Activated CD4-positive, CD25-positive, alpha-beta regulatory T cell (primary cell): Measurements from ENCODE around the gene SLF2.
"Not testable (repeated sequence)": the region's sequence is repeated elsewhere in the genome, so short reads cannot be mapped to it uniquely, and the experiment has no call there.

Source experiments
- DNase-seq, 4 experiments: peaks; one replicate each; lab custom pipeline; 2025; lab: John Stamatoyannopoulos, UW

Gene SLF2

DNA sequence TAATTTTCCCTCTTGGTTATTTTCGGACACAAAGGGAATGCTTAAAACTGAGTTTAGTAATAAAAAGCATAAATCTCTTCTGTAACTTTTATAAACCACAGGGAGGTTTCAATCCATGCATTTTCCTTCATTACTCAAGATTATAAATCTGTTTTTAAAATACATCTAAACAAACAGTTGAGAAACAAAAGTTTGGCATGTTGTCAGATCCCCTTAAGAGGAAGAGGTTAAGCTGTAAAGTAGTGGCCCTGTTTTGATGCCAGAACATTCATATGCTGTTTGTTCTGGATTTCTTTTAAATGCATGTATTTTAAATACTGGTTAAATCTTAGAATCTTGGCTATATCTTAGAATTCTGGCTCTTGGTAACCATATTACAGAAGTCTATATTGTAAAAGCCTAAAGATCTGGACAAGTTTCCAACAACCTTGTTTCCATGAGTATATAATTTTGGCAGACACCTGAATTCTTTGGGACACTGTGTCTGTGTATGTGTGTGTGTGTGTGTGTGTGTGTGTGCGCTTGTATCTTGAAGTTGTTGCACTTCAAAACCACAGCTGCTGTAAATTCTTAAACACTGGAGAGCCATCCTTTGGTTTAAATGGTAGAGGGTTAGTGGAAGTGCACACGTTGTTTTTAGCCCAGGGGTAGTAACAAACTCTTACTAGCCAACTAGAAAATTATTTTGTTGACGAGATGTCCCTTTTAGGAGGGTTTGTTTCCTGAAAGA, 49.8 kb downstream of the SLF2 start:
- no peak for DNase-seq

DNA sequence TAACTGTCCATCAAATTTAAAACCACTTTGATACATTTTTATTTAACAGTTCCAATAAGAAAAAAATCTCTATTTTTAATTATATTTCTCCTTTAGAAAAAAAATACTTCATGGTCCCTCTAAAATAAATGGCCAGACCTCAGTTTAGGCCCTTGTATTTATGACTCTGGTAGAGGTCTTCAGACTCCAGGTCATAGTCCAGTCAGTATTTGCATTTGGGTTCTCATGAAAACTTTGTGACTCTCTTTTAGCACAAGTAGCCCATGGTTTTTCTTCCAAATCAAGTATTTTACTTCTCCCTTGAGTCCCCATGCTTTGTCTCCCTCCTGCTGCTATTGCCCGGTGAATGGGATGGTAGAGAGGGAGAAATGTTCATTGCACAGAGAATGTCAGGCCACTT, 51.1 kb downstream of the SLF2 start:
- DNase-seq, result no peak

DNA sequence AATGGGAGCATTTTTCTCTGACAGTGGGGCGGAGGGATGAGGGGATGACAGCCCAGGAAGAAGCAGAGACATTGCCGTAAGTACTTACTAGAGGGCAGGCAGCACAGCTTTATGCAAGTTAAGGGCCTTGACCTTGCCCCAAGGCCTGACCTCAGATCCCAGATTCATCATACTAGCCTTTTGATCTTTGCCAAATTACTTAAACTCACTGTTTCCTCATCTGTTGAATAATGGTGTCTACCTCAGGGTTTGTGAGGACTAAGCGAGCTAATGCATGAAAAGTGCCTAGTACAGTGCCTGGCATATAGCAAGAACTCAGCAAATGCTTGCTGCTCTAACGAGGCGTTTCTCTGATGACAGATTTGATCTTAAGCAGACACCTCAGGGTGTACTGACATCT, 53.1 kb downstream of the SLF2 start:
- DNase-seq, result no peak

DNA sequence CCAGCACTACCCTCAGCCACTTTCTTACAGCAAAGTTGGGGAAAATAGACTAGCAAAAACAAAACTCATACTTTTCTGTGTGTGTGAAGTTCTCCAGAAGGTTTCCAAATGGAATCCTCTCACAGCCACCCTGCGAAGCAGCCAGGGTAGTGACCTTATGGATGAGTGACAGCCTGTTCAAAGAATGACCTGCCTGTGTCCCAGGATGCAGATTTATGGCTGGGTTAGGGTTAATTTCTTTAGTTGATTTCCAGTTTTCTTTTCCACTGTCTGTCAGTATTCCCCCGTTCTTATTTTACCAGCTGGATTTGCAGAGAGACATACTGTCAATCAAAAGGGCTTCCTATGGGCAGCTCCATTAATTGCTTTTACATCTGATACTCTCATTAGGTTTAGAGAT, 54.1 kb downstream of the SLF2 start:
- DNase-seq, result no peak

DNA sequence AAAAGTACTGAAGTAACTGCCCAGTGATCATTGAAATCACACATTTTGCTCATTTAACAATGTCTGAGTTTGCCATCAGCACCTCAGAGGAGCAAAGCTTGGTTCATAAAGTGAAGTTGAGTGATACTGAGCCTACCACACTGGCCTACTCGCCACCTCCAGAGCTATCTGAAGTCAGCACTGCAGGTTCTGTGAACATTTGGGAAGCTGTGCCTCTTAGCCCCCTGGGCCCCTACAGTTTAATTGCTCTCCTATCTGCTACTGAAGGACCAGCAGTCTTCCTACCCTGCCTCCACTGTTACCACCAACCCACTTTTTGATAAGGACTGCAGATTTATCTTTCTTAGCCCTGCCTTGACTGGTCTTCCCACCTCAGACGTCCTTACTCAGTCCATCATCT, 54.6 kb downstream of the SLF2 start:
- DNase-seq, result no peak

DNA sequence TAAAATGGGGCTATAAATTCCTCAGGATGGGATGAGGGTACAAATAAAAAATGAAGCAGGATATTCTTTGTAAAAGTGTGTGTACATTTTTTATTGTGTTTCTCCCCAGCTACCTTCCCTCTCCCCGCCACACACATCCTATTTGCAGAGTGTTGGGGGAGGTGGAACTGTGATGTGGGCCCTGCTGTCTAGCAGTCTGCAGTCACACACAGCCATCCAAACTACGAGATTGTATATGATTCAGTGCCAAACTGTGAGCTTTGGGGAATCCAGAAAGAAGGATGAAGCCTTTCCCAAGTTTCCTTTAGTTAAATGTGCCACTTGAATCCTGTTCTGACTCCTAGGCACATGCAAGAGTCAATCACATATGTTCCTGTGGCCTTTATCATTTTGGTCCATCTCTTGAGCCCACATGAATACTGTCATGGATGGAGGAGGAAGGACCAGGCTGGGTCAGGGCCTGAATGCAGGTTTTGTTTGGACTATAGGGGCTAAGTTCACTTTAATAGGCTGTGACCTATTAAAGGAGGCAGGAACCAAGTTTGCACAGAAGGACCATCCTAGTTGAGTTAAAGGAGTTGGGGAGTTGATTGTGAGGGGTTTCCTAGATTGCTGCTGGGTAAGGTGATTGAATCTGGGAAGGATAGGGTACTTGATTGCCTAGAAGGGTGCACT, 55.4 kb downstream of the SLF2 start:
- no peak for DNase-seq

DNA sequence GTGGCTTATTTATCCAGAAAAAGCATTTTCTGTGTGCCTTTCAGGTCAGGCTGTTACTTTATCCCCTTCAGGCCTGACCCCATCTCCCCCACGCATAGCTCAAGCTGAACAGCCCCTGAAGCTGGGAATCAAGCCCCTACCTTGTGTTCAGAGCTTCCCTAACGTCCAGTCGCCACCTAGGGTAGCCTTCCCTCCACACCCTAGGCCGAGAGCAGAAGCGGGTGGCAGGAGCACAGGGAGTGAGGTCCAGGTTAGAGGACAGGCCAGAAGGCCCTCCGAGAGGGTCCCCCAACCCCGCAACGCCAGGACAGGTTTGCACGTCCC, 56.1 kb downstream of the SLF2 start:
- no peak for DNase-seq

DNA sequence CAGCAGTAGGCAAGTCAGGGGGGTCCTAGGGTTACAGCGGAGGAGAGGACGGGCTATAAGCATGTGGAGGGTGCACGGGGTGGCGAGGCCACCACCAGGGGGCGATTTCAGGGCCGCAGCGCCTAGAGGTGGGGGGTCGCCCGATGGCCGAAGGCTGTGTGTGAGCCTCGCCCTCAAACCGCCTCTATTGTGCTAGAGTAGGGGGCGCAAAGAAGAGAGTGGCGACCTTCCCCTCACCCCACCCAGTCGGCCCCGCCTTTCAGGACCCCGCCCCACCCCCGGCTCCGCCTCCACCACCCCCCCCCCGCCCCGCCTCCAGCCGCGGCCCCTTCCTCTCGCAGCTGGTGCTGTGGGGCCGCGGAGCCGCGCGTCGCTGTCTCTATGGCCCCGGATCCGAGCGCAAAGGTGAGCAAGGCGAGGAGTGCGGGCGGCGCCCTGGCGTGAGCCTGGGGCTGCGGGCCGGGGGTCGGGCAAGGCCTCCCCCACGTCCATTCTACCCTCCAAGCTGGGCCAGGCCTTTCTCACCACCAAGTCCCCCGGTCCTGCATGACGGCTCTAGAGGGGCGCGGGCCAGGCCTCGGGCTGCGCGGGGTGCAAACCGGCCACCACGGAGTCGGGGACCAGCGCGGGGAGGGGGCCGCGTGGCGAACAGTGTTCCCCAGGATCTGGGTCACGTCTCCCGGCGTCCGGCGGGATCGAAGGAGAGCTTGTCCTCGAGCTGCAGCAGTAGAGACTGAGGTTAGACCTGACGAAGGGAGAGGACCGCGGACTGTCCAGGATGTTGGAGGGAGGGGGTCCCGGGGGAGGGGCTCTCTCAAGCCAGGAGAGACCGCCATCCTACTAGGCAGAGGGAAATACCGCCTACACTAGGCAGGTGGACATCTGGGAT, 56.7 kb downstream of the SLF2 start, which contains the start of gene SEMA4G:
TSS of gene SEMA4G (plus strand) at position 318 of the 889 bp plus-strand sequence. CDS start 3,409 bp downstream, outside the sequence.
- peak in 3 of 4 experiments; percentile 11 to 13 (median 11) for DNase-seq

DNA sequence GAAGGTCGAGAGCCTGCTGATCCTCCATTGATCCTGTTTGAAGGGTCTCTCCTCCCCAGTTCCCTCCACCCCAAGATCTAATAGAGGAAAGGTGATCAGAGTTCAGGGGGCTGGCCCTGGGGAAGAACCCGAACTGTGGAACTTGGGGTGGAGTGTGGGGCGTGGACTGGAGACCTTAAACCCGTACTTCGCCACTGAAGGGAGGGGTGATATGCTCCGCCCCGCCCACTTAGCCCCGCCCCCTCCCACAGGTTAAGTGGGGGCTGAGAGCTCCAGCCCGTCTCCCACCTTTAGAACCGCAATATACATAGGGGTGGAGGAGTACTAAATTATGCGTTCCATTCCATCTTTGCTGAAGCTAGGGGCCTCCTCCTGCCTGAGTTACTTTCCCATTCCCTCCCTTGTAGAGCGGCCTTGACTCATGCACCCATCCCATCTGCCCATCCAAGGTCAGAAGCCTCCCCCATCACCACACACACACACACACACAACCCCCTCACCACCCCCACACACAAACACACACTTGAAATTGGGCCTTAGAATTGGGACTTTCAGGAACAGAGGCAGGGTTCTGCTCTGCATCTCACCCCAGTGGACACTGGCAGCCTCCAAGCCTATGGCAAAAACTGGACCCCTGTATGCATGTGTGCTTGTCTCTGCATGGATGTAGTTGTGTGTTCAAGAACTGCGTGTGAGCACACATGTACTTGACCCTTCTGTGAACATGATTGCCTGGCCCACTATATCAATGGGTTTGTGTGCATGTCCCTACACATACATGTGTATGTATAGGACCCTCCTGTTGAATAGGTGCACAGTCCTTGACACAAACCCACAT, 57.5 kb downstream of the SLF2 start:
- no peak for DNase-seq

DNA sequence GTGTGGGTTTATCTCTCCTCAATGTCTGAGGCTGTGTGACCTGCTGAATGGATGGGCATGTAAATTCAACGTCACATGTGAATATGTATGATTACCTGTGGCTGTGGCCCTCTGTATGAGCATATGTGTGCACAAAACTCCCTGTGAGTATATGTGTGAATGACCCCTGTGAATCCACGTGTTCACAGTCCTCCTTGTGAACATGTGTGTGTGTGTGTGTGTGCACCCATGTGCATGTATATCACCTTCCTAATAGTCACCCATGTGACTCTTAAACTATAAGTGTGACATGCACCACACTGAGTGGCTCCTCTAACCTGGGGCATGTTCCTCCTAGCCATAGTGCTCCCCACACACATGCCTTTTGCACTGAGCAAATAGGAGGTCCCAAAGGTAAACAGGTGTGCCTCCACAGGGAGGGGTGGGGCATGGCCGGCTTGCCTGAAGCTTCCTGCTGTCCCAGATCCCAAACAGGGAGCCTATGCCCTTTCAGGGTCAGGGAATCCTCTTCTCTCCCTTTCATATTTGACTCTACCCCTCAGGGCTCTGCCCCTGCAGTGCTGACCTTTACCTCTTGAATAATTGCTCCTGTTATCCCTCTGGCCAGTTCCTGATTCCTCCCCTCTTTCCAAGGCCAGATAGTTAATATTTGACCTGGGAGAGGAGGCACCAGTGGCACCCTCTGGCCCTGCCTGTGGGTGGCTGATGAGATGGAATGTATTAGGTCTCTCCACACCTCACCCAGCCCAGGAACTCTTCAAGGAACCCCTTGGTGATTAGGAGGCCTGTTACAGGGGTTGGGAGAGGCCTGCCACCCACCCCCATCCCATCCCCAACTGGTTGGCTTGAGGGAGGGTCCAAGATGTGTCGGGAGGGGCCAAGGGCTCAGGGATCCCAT, 58.4 kb downstream of the SLF2 start:
- no peak for DNase-seq

DNA sequence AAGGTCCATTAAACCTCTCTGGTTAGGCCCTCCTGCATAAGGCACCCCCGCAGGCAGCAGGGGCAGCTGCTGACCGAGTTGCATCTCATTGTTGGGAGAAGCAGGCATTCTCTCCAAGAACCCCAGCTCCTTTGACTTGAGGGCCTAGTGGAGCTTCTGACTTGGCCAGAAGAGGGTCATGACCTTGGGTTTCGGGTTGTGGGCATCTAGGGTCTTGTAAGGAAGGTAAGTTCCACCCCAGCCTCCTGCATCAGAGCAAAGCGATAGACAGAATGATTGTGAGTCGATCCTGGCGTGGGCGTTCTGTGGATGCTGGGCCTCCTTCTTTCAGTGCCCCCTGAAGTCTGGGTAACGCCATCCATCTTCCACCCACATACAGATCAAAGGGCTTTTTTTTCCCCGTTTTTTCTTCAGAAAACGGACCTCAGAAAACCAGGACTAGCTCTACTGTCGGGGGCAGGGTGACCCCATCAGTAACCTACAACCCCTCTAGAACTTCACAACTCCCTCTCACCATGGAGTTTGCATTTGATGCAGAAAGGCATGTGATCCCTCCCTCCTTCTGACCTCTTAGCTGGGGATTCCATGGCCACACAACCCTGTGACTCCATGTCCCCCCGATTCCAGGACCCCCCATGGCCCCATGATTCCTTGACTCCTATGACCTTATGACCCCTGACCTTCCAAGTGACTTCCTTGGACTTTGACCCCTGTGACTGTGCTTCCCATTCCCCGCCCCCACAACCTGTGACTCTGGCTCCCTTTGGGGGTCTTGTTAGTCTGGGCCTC, 59.5 kb downstream of the SLF2 start:
- DNase-seq, result no peak

DNA sequence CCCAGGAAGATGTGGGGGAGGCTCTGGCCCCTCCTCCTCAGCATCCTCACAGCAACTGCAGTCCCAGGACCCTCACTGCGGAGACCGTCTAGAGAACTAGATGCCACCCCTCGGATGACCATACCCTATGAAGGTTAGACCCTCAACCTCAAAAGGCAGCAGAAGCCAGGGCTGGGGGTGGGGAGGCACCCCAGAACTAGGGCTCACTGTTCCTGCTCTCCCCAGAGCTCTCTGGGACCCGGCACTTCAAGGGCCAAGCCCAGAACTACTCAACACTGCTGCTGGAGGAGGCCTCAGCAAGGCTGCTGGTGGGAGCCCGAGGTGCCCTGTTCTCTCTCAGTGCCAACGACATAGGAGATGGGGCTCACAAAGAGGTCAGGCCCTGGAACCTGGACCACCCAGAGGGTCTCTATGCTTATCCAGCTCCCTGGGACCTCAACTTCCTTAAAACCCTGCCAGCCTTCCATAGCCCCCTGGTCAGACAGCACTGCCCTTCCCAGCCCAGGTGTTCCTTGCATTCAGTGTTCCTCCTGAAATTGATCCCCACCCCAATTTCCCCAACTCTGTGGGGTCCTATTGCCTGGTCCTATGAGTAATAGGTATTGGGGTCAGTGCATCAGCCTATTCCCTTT, 60.3 kb downstream of the SLF2 start:
- DNase-seq, result no peak

DNA sequence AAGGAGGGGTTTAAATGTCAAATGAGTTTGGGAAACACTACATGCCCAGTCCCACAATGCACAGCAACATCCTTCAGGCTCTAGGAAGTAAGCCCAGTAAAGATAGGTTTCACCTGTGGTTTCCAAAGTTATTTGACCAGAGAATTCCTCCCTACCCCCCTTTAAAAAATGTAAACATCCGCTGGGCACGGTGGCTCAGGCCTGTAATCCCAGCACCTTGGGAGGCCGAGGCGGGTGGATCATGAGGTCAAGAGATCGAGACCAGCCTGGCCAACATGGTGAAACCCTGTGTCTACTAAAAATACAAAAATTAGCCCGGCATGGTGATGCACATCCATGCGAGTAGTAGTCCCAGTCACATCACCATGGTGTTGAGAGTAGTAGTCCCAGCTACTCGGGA, 62.6 kb downstream of the SLF2 start:
- DNase-seq, result not testable (repeated sequence)

DNA sequence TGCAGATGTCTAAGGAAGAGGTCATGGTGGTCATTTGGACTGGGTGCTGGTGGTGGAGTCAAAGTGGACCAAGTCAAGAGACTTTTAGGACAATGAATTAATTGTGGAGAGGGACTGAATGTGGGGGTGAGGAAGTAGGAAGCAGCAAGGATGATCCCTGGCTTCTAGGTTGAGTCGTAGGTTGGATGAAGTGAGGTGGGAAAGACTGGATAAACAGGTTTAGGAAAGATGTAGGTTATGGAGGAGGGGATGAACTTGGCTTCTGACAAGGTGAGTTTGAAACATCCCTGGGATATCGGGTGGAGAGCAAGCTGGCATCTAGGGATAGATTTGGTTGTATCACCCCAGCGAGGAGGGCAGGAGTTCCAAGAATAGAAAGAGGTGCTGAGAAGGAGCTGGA, 64.1 kb downstream of the SLF2 start:
- no peak for DNase-seq

DNA sequence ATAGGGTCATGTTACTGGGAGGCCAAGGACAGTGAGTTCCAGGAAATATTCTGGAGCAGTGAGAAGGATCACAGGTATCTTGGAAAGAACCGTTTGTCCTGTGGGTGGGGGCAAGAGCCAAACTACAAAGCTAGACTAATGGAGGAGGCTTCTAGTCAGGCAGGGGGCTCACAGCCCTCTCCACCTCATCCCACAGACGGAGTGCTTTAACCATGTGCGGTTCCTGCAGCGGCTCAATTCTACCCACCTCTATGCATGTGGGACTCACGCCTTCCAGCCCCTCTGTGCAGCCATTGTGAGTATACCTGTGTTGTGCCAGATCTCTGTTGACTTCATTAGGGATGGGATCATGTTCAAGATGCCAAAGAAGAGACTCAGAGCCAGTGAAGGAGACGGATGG, 64.7 kb downstream of the SLF2 start:
- DNase-seq, result no peak

DNA sequence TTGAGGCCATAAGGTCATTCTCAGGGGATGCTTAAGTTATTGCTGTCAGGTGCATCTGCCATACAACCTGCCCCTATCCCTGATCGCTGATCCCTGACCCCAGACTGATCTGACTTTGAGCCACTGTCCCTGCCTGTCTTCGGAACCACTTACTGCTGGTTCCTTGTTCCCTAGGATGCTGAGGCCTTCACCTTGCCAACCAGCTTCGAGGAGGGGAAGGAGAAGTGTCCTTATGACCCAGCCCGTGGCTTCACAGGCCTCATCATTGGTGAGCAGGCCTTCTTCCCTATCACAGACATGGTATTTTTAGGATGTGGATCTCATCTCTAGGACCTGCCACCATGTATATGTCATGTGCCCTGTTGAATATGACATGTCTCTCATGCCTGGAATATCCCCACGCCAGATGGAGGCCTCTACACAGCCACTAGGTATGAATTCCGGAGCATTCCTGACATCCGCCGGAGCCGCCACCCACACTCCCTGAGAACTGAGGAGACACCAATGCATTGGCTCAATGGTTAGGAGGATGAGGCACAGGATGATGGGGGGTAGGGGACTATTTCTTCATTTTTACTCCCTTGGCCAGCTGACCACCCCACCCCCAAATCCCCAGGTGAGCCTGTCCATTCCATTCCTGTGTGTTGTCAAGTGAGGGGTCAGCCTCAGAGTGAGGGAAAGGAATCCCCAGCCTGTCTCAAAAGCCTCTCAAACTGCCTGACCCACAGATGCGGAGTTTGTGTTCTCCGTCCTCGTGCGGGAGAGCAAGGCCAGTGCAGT, 65.5 kb downstream of the SLF2 start:
- DNase-seq, result no peak

DNA sequence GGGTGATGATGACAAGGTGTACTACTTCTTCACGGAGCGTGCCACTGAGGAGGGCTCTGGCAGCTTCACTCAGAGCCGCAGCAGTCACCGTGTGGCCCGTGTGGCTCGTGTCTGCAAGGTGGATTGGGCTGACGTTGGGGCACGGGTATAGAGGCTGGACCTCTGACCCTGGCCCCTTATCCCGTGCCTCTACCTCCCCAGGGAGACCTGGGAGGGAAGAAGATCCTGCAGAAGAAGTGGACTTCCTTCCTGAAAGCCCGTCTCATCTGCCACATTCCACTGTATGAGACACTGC, 66.1 kb downstream of the SLF2 start:
- DNase-seq, result no peak

DNA sequence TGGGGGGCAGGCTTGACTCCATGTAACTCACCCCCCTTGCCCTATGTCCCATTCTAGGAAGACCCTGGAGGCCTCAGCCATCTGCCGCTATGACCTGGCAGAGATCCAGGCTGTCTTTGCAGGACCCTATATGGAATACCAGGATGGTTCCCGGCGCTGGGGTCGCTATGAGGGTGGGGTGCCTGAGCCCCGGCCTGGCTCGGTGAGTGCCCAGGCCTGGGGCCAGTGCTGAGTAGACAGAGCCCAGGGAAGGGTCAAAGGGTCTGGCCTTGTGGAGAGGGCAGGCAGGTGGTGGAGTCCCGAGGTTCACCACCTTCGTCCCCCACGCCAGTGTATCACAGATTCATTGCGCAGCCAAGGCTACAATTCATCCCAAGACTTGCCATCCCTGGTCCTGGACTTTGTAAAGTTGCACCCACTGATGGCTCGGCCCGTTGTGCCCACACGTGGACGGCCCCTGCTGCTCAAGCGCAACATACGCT, 67.1 kb downstream of the SLF2 start:
- DNase-seq, result no peak

DNA sequence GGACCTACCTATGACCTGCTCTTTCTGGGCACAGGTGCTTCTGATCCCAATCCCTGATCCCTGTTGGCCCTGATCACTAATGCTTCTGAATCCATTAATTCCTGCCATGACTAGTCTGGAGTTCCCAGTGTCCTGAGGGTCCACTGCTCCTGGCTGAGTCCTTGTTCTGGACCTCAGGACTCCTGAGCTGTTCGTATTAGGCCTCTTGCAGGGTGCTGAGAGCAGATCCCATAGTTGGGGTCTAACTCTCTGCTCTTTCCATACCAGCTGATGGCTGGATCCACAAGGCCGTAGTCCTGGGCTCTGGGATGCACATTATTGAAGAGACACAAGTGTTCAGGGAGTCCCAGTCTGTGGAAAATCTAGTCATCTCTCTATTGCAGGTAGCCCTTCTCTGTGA, 67.5 kb downstream of the SLF2 start:
- no peak for DNase-seq
